HEK293T (cell line): ENCODE data around the gene GRIK1.

Source experiments
- CTCF ChIA-PET: fragments of 350-600 bp; formaldehyde crosslinking; extraction: SDS; loops from one replicate; lab custom pipeline; 2021; ENCODE audit warnings: antibody characterized with exemption, inconsistent platforms; lab: Yijun Ruan, JAX
- POLR2A ChIA-PET: fragments of 350-600 bp; formaldehyde crosslinking; extraction: SDS; loops from one replicate; lab custom pipeline; 2020; ENCODE audit warnings: antibody characterized with exemption, inconsistent platforms; lab: Yijun Ruan, JAX
- DNase-seq: peaks from one replicate; pipeline ENCODE4 v3.0.0; 2012; ENCODE audit warnings: mixed read lengths; ENCODE audit errors: extremely low spot score
- ARNT ChIP-seq: fragments of 450-650 bp; IDR thresholded peaks from 2 replicates; pipeline ENCODE4 v1.6.1; 2017; ENCODE audit warnings: mild to moderate bottlenecking
- BHLHE40 ChIP-seq: fragments of 450-650 bp; IDR thresholded peaks from 2 replicates; pipeline ENCODE4 v1.6.1; 2016; ENCODE audit warnings: mild to moderate bottlenecking, moderate library complexity, borderline replicate concordance
- CTBP1 ChIP-seq: fragments of 450-650 bp; IDR thresholded peaks from 2 replicates; pipeline ENCODE4 v1.6.1; 2016; ENCODE audit warnings: borderline replicate concordance
- ELF4 ChIP-seq: fragments of 450-650 bp; IDR thresholded peaks from 2 replicates; pipeline ENCODE4 v1.6.1; 2017; ENCODE audit warnings: antibody characterized with exemption
- FOXA1 ChIP-seq: fragments of 450-650 bp; IDR thresholded peaks from 2 replicates; pipeline ENCODE4 v1.6.1; 2016; ENCODE audit warnings: mild to moderate bottlenecking
- FOXK2 ChIP-seq: fragments of 450-650 bp; IDR thresholded peaks from 2 replicates; pipeline ENCODE4 v1.6.1; 2016; ENCODE audit warnings: mild to moderate bottlenecking
- FOXM1 ChIP-seq: fragments of 450-650 bp; IDR thresholded peaks from 2 replicates; pipeline ENCODE4 v1.6.1; 2017; ENCODE audit warnings: mild to moderate bottlenecking, borderline replicate concordance
- HDGF ChIP-seq: fragments of 450-650 bp; IDR thresholded peaks from 2 replicates; pipeline ENCODE4 v1.6.1; 2017; ENCODE audit warnings: antibody characterized with exemption, borderline replicate concordance
- L3MBTL2 ChIP-seq: fragments of 450-650 bp; conservative IDR thresholded peaks from 2 replicates; pipeline ENCODE4 v1.6.1; 2016; ENCODE audit warnings: mild to moderate bottlenecking
- LEF1 ChIP-seq: fragments of 450-650 bp; IDR thresholded peaks from 2 replicates; pipeline ENCODE4 v1.6.1; 2017; ENCODE audit warnings: mild to moderate bottlenecking, borderline replicate concordance
- NFRKB ChIP-seq: fragments of 450-650 bp; IDR thresholded peaks from 2 replicates; pipeline ENCODE4 v1.6.1; 2016; ENCODE audit warnings: mild to moderate bottlenecking, moderate library complexity
- PKNOX1 ChIP-seq: fragments of 450-650 bp; IDR thresholded peaks from 2 replicates; pipeline ENCODE4 v1.6.1; 2016
- SP1 ChIP-seq: fragments of 450-650 bp; IDR thresholded peaks from 2 replicates; pipeline ENCODE4 v1.6.1; 2017
- SUZ12 ChIP-seq: fragments of 450-650 bp; IDR thresholded peaks from 2 replicates; pipeline ENCODE4 v1.6.1; 2016; ENCODE audit warnings: mild to moderate bottlenecking
- TARDBP ChIP-seq: fragments of 450-650 bp; IDR thresholded peaks from 2 replicates; pipeline ENCODE4 v1.6.1; 2016
- ZNF384 ChIP-seq: fragments of 450-650 bp; IDR thresholded peaks from 2 replicates; pipeline ENCODE4 v1.6.1; 2016

The GRIK1 gene

GRCh38 chr21:29669416-29669815, 270.4 kb downstream of the GRIK1 start:
- CTCF ChIA-PET = no interaction called here
- POLR2A ChIA-PET = no interaction called here
- no peak for DNase-seq
- TF ChIP-seq FOXK2 (no peak), ARNT (no peak), CTBP1 (no peak), TARDBP (no peak), L3MBTL2 (no peak), BHLHE40 (no peak), FOXM1 (no peak), LEF1 (no peak), FOXA1 (no peak), ELF4 (no peak), NFRKB (no peak)

- TF ChIP-seq BHLHE40 (no peak), ELF4 (no peak), PKNOX1 (no peak), L3MBTL2 (no peak), ARNT (no peak), ZNF384 (no peak), SP1 (no peak), SUZ12 (no peak), FOXA1 (no peak), HDGF (no peak), FOXM1 (no peak)
- CTCF ChIA-PET = no interaction called here
- no peak for DNase-seq
- POLR2A ChIA-PET = no interaction called here
These were observed 272.1 kb downstream of the GRIK1 start for GRCh38 chr21:29667651-29668050.

GRCh38 chr21:29664615-29665014, 275.2 kb downstream of the GRIK1 start:
- ChIA-PET POLR2A (no interaction called here), CTCF (no interaction called here)
- TF ChIP-seq ELF4 = no peak
- TF ChIP-seq SP1 = no peak
- TF ChIP-seq HDGF = no peak
- no peak for DNase-seq

- DNase-seq = no peak
- POLR2A ChIA-PET = no interaction called here
- TF ChIP-seq ZNF384 = no peak
- no peak for TF ChIP-seq FOXM1
- TF ChIP-seq TARDBP = no peak
- no peak for TF ChIP-seq ARNT
- no peak for TF ChIP-seq LEF1
- no peak for TF ChIP-seq FOXA1
- TF ChIP-seq SP1 = no peak
- TF ChIP-seq HDGF = no peak
- TF ChIP-seq ELF4 = no peak
- no peak for TF ChIP-seq NFRKB
- TF ChIP-seq FOXK2 = no peak
- TF ChIP-seq CTBP1 = no peak
- no peak for TF ChIP-seq SUZ12
- TF ChIP-seq BHLHE40 = no peak
- no peak for TF ChIP-seq L3MBTL2
- TF ChIP-seq PKNOX1 = no peak
- CTCF ChIA-PET = no interaction called here
These were observed 277.9 kb downstream of the GRIK1 start for GRCh38 chr21:29661672-29662442.

- no peak for DNase-seq
- TF ChIP-seq NFRKB (no peak), FOXM1 (no peak), L3MBTL2 (no peak), FOXK2 (no peak), LEF1 (no peak)
- CTCF ChIA-PET = no interaction called here
- POLR2A ChIA-PET = no interaction called here
These were observed 279.6 kb downstream of the GRIK1 start for GRCh38 chr21:29660047-29660720.

- no peak for TF ChIP-seq ZNF384
- no peak for TF ChIP-seq HDGF
- no peak for TF ChIP-seq TARDBP
- TF ChIP-seq L3MBTL2 = no peak
- no peak for TF ChIP-seq FOXM1
- TF ChIP-seq SP1 = no peak
- no peak for TF ChIP-seq SUZ12
- no peak for TF ChIP-seq FOXA1
- DNase-seq = no peak
- ChIA-PET POLR2A (no interaction called here), CTCF (no interaction called here)
These were observed 280.9 kb downstream of the GRIK1 start for GRCh38 chr21:29658934-29659203.

- POLR2A ChIA-PET = no interaction called here
- DNase-seq = no peak
- TF ChIP-seq FOXA1 (no peak), TARDBP (no peak), ZNF384 (no peak), BHLHE40 (no peak), L3MBTL2 (no peak), FOXM1 (no peak), HDGF (no peak), PKNOX1 (no peak), FOXK2 (no peak)
- CTCF ChIA-PET = no interaction called here
These were observed 281.4 kb downstream of the GRIK1 start for GRCh38 chr21:29658177-29658933.
